ENCODE results near the gene TMEM183A.

Gene TMEM183A

GRCh38 chr1:203038891-203039608 is 31.9 kb downstream of the TMEM183A start:
- TF ChIP-seq CTCF (IDR thresholded peaks at IDR 0.05; ENCODE audit: control extremely low read depth, extremely low read depth, low read depth, missing control alignments) = peak; percentile 90
- DNase-seq (ENCODE audit: extremely low spot score) = peak; percentile 77
- ChIA-PET POLR2A (interaction anchor here (0.6 kb wide), 2 partner anchors 13 to 187 kb away, joined by 3 to 4 read pairs; partner anchors contain the start of gene PPFIA4), CTCF (interaction anchor here (0.7 to 10.0 kb wide), 46 partner anchors 11 to 854 kb away, joined by 3 to 174 read pairs (median 4); partner anchors contain the start of genes CHIT1 and PPFIA4)

- TF ChIP-seq CTCF (IDR thresholded peaks at IDR 0.05; ENCODE audit: control extremely low read depth, extremely low read depth, low read depth, missing control alignments) = no peak
- CTCF ChIA-PET = interaction anchor here (0.7 to 10.0 kb wide), 50 partner anchors 12 to 855 kb away, joined by 3 to 174 read pairs (median 4); partner anchors contain the start of genes CHIT1 and PPFIA4
- POLR2A ChIA-PET = interaction anchor here (0.6 kb wide), 2 partner anchors 186 to 308 kb away, joined by 3 to 4 read pairs; no protein-coding TSS in a partner anchor
- DNase-seq (ENCODE audit: extremely low spot score) = no peak
Observed at GRCh38 chr1:203039609-203040512, 32.7 kb downstream of the TMEM183A start.

GRCh38 chr1:203040513-203041275 is 33.5 kb downstream of the TMEM183A start:
- DNase-seq (ENCODE audit: extremely low spot score) = no peak
- no peak for TF ChIP-seq CTCF (IDR thresholded peaks at IDR 0.05; ENCODE audit: control extremely low read depth, extremely low read depth, low read depth, missing control alignments)
- POLR2A ChIA-PET = interaction anchor here (0.6 kb wide), 1 partner anchor 309 kb away, joined by 3 read pairs; no protein-coding TSS in a partner anchor
- CTCF ChIA-PET = interaction anchor here (0.6 to 10.0 kb wide), 27 partner anchors 11 to 402 kb away, joined by 3 to 174 read pairs (median 6); partner anchors contain the start of genes MYOG and PPFIA4

- POLR2A ChIA-PET = no interaction called here
- CTCF ChIA-PET = interaction anchor here (1.2 to 10.0 kb wide), 9 partner anchors 10 to 229 kb away, joined by 3 to 174 read pairs (median 77); partner anchors contain the start of gene PPFIA4
- DNase-seq (ENCODE audit: extremely low spot score) = no peak
- no peak for TF ChIP-seq CTCF (IDR thresholded peaks at IDR 0.05; ENCODE audit: control extremely low read depth, extremely low read depth, low read depth, missing control alignments)
Observed at GRCh38 chr1:203041351-203041932, 34.3 kb downstream of the TMEM183A start.

GRCh38 chr1:203043830-203044545 is 36.8 kb downstream of the TMEM183A start:
- CTCF ChIA-PET = interaction anchor here (0.8 to 6.8 kb wide), 4 partner anchors 8 to 227 kb away, joined by 3 to 95 read pairs (median 40); no protein-coding TSS in a partner anchor
- POLR2A ChIA-PET = no interaction called here

More at GRCh38 chr1:203043830-203044545, 36.8 kb downstream of the TMEM183A start:
- TF ChIP-seq CTCF (IDR thresholded peaks at IDR 0.05; ENCODE audit: control extremely low read depth, extremely low read depth, low read depth, missing control alignments) = no peak
- no peak for DNase-seq (ENCODE audit: extremely low spot score)
